ENCODE data around the gene FGF11. TPM values are rescaled to one million over a fixed set of nuclear protein-coding genes. Genes with fewer than 3 reads are reported as not detected.

Gene FGF11
- total and polyA plus RNA-seq, 2 experiments from 2014 or later, result 0.36 TPM; not detected in 1

GRCh38 chr17:7431231-7431630 lies 8.1 kb upstream of the FGF11 start:
- no peaks in the 10 kb centered on the region for H4K20me1 ChIP-seq (ENCODE audit: insufficient read depth)
- no peaks in the 10 kb centered on the region for H3K27me3 ChIP-seq (replicated peaks; ENCODE audit: insufficient read depth)
- H3K79me2 ChIP-seq (ENCODE audit: insufficient read depth), result no peaks in the 10 kb centered on the region
- in situ Hi-C loops (cut with MboI), result no loop called here
- no peak overlapping the region for H2AFZ ChIP-seq
- H3K9ac ChIP-seq, result no peak overlapping the region
- no peak overlapping the region for H3K4me2 ChIP-seq (ENCODE audit: unreplicated experiment)
- H3K4me3 ChIP-seq, result no peak overlapping the region
- peak; percentile 46 for DNase-seq
- peak overlapping the region; percentile 19; the same call in 1 of the 2 replicates for H3K27ac ChIP-seq
- WGBS, 2 experiments (ENCODE audit: low coverage in 1 of 2, low lambda C conversion rate in 2 of 2, missing lambda C conversion rate in 2 of 2), result 52 to 60% methylated on average over 1 of the region's 1 CpG
- no peaks in the 10 kb centered on the region for H3K9me3 ChIP-seq (ENCODE audit: low read depth)
- H3F3A ChIP-seq (ENCODE audit: insufficient read depth), result peaks cover 8% of the 10 kb centered on the region; the same call in 1 of the 2 replicates
- H3K4me1 ChIP-seq (ENCODE audit: insufficient read depth), result no peaks in the 10 kb centered on the region; the same call in 1 of the 2 replicates
- TF ChIP-seq EZH2phosphoT487 (IDR thresholded peaks at IDR 0.05; ENCODE audit: insufficient read depth, low read depth), result no peak
- no peak for TF ChIP-seq EZH2 (IDR thresholded peaks at IDR 0.05; ENCODE audit: insufficient read depth, poor library complexity, severe bottlenecking)
- H3K9me2 ChIP-seq (ENCODE audit: insufficient read depth), result no peaks in the 10 kb centered on the region
- H3K36me3 ChIP-seq (ENCODE audit: low read depth), result no peaks in the 10 kb centered on the region

DNA sequence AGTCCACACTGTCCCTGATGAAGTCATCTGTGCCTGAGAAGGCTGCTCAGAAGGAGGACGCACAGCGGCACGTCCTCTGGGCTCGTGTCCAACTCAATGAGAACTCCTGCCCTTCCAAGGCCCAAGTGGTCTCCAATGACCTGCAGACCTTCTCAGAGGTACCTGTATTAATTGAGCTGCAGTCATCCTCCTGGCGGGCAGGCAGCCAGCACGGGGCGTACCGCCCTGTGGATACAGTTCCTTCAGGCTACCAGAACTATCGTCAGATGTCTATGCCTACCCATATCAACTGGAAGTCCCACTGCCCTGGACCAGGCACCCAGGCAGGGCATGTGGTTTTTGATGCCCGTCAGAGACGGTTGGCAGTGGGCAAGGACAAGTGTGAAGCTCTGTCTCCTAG lies 7.0 kb upstream of the FGF11 start:
- Histone ChIP-seq H3K27ac (no peak overlapping the region), H3K9me2 (ENCODE audit: insufficient read depth) (no peaks in the 10 kb centered on the region), H3K36me3 (ENCODE audit: low read depth) (no peaks in the 10 kb centered on the region), H3K27me3 (replicated peaks; ENCODE audit: insufficient read depth) (no peaks in the 10 kb centered on the region), H2AFZ (no peak overlapping the region), H3K4me1 (ENCODE audit: insufficient read depth) (no peaks in the 10 kb centered on the region; the same call in 1 of the 2 replicates), H3F3A (ENCODE audit: insufficient read depth) (peaks cover 8% of the 10 kb centered on the region; the same call in 1 of the 2 replicates), H3K4me3 (no peak overlapping the region), H3K9ac (no peak overlapping the region), H3K4me2 (ENCODE audit: unreplicated experiment) (no peak overlapping the region), H3K9me3 (ENCODE audit: low read depth) (no peaks in the 10 kb centered on the region), H3K79me2 (ENCODE audit: insufficient read depth) (no peaks in the 10 kb centered on the region), H4K20me1 (ENCODE audit: insufficient read depth) (no peaks in the 10 kb centered on the region)
- TF ChIP-seq EZH2 (IDR thresholded peaks at IDR 0.05; ENCODE audit: insufficient read depth, poor library complexity, severe bottlenecking) (no peak), EZH2phosphoT487 (IDR thresholded peaks at IDR 0.05; ENCODE audit: insufficient read depth, low read depth) (no peak)
- DNase-seq, result no peak
- 88 to 92% methylated on average over 9 to 11 of the region's 11 CpGs for WGBS, 2 experiments (ENCODE audit: low coverage in 1 of 2, low lambda C conversion rate in 2 of 2, missing lambda C conversion rate in 2 of 2)
- in situ Hi-C loops (cut with MboI), result no loop called here

GRCh38 chr17:7435676-7436555 lies 3.4 kb upstream of the FGF11 start:
- Histone ChIP-seq H3K4me2 (ENCODE audit: unreplicated experiment) (peak overlapping the region; percentile 99), H3K36me3 (ENCODE audit: low read depth) (no peaks in the 10 kb centered on the region), H3K27me3 (replicated peaks; ENCODE audit: insufficient read depth) (peaks cover 32% of the 10 kb centered on the region; the same call in 1 of the 2 replicates), H4K20me1 (ENCODE audit: insufficient read depth) (no peaks in the 10 kb centered on the region), H3K9me3 (ENCODE audit: low read depth) (no peaks in the 10 kb centered on the region), H3F3A (ENCODE audit: insufficient read depth) (peaks cover 8% of the 10 kb centered on the region; the same call in 1 of the 2 replicates), H3K27ac (no peak overlapping the region), H3K4me3 (peak overlapping the region; percentile 79), H3K9me2 (ENCODE audit: insufficient read depth) (no peaks in the 10 kb centered on the region), H3K9ac (peak overlapping the region; percentile 51), H3K79me2 (ENCODE audit: insufficient read depth) (no peaks in the 10 kb centered on the region), H3K4me1 (ENCODE audit: insufficient read depth) (peaks cover 11% of the 10 kb centered on the region), H2AFZ (peak overlapping the region; percentile 91)
- in situ Hi-C loops (cut with MboI), result no loop called here
- 6% methylated on average over 45 to 49 of the region's 49 CpGs for WGBS, 2 experiments (ENCODE audit: low coverage in 1 of 2, low lambda C conversion rate in 2 of 2, missing lambda C conversion rate in 2 of 2)
- TF ChIP-seq EZH2 (IDR thresholded peaks at IDR 0.05; ENCODE audit: insufficient read depth, poor library complexity, severe bottlenecking), result no peak
- no peak for TF ChIP-seq EZH2phosphoT487 (IDR thresholded peaks at IDR 0.05; ENCODE audit: insufficient read depth, low read depth)
- peak; percentile 60 for DNase-seq

- no peaks in the 10 kb centered on the region for H3K36me3 ChIP-seq (ENCODE audit: low read depth)
- peaks cover 32% of the 10 kb centered on the region; the same call in 1 of the 2 replicates for H3K27me3 ChIP-seq (replicated peaks; ENCODE audit: insufficient read depth)
- 0 out of 2 replicates have a peak, but pooled peaks cover under 1% of the 10 kb centered on the region for H3F3A ChIP-seq (ENCODE audit: insufficient read depth)
- in situ Hi-C loops (cut with MboI), result no loop called here
- TF ChIP-seq EZH2phosphoT487 (IDR thresholded peaks at IDR 0.05; ENCODE audit: insufficient read depth, low read depth) (no peak), EZH2 (IDR thresholded peaks at IDR 0.05; ENCODE audit: insufficient read depth, poor library complexity, severe bottlenecking) (no peak)
- peak; percentile 93 for DNase-seq
- no peaks in the 10 kb centered on the region for H3K79me2 ChIP-seq (ENCODE audit: insufficient read depth)
- no peaks in the 10 kb centered on the region for H3K9me3 ChIP-seq (ENCODE audit: low read depth)
- peak overlapping the region; percentile 99 for H3K4me2 ChIP-seq (ENCODE audit: unreplicated experiment)
- H3K9me2 ChIP-seq (ENCODE audit: insufficient read depth), result no peaks in the 10 kb centered on the region
- WGBS, 2 experiments (ENCODE audit: low coverage in 1 of 2, low lambda C conversion rate in 2 of 2, missing lambda C conversion rate in 2 of 2), result 6 to 7% methylated on average over 89 to 90 of the region's 92 CpGs
- peak overlapping the region; percentile 79 for H3K4me3 ChIP-seq
- H2AFZ ChIP-seq, result peak overlapping the region; percentile 91
- H3K9ac ChIP-seq, result no peak overlapping the region; the same call in 1 of the 2 replicates
- H4K20me1 ChIP-seq (ENCODE audit: insufficient read depth), result no peaks in the 10 kb centered on the region
- peaks cover 11% of the 10 kb centered on the region for H3K4me1 ChIP-seq (ENCODE audit: insufficient read depth)
- H3K27ac ChIP-seq, result no peak overlapping the region
Observed at GRCh38 chr17:7436556-7437368, 2.5 kb upstream of the FGF11 start.
